Naive thymus-derived CD8-positive, alpha-beta T cell (primary cell): Measurements from ENCODE around the gene ADD2. TPM values are rescaled to one million over a fixed set of nuclear protein-coding genes. Genes with fewer than 3 reads are reported as not detected.
A peak's percentile ranks its signal among the peaks of the same experiment; 100 is the strongest.
"Not testable (repeated sequence)": the region's sequence is repeated elsewhere in the genome, so short reads cannot be mapped to it uniquely, and the experiment has no call there.

ENCODE experiments used
- ATAC-seq, 2 donors: fragments of 150-1000 bp; cut with Tn5 transposase in 1 of 2; sonication (Bioruptor Pico), chemical (Tn5 transposase) in 1 of 2; 1 replicate in 1 of 2; 2 replicates in 1 of 2; pipeline ENCODE4 v1.10.0; 2021; ENCODE audit warnings: mild to moderate bottlenecking in 2 of 2, moderate library complexity in 2 of 2
- POLR2A ChIA-PET: fragments of 350-600 bp; sonication (Branson Sonifier 250); formaldehyde crosslinking; loops from one replicate; lab custom pipeline; 2021; ENCODE audit warnings: antibody characterized with exemption; lab: Charles Lee
- DNase-seq, 10 donors: peaks; one replicate each; pipeline versions ENCODE4 v3.0.0 to v3.0.0-alpha.2; 2020 to 2022
- H3K27ac Mint-ChIP-seq, 10 donors: one replicate each; pipeline ENCODE4 v1.8.0; 2020 to 2022; ENCODE audit warnings: mild to moderate bottlenecking in 10 of 10, mixed read lengths in 10 of 10, moderate library complexity in 4 of 10, inconsistent platforms in 1 of 10
- H3K27me3 Mint-ChIP-seq, 5 donors: one replicate each; pipeline ENCODE4 v1.8.0; 2021 to 2022; ENCODE audit warnings: mixed read lengths in 5 of 5
- H3K36me3 Mint-ChIP-seq, 3 donors: one replicate each; pipeline ENCODE4 v1.8.0; 2020 to 2022; ENCODE audit warnings: mixed read lengths in 3 of 3, mild to moderate bottlenecking in 2 of 3, inconsistent platforms in 1 of 3
- H3K4me1 Mint-ChIP-seq, 4 donors: one replicate each; pipeline ENCODE4 v1.8.0; 2021 to 2022; ENCODE audit warnings: mixed read lengths in 4 of 4
- H3K4me3 Mint-ChIP-seq, 10 donors: one replicate each; pipeline ENCODE4 v1.8.0; 2020 to 2022; ENCODE audit warnings: mild to moderate bottlenecking in 10 of 10, mixed read lengths in 10 of 10, moderate library complexity in 6 of 10, inconsistent platforms in 1 of 10
- H3K9me3 Mint-ChIP-seq, 9 donors: one replicate each; pipeline ENCODE4 v1.8.0; 2020 to 2022; ENCODE audit warnings: mixed read lengths in 9 of 9, mild to moderate bottlenecking in 3 of 9, inconsistent platforms in 1 of 9, moderate library complexity in 1 of 9
- polyA plus RNA-seq, 3 donors: library from polyadenylated mRNA; unstranded; fragments of 300-500 nt; fragmentation: Illumina TruSeq; gene quantifications; one replicate each; pipeline ENCODE4 v1.2.3, GENCODE V29; 2021
- total RNA-seq, 8 experiments: library from RNA in 2 of 8; stranded (reverse) in 2 of 8; gene quantifications; one replicate each; pipeline ENCODE4 v1.2.3 and lab custom pipeline; 2021 to 2026

The ADD2 gene
- total and polyA plus RNA-seq, 5 experiments from 2014 or later, result 1.8 to 10.9 (median 4.7) TPM

GRCh38 chr2:70630761-70631160, 137.2 kb downstream of the ADD2 start:
- peaks cover 0 to 18% (median 6%) of the 10 kb centered on the region in 9 donors for H3K9me3 Mint-ChIP-seq
- POLR2A ChIA-PET, result no interaction called here
- H3K36me3 Mint-ChIP-seq, result peaks cover 0 to 16% (median 3%) of the 10 kb centered on the region in 3 donors
- no peak for ATAC-seq
- no peaks in the 10 kb centered on the region for H3K4me1 Mint-ChIP-seq
- peaks cover 0 to 23% (median 10%) of the 10 kb centered on the region in 5 donors for H3K27me3 Mint-ChIP-seq
- no peak overlapping the region for H3K27ac Mint-ChIP-seq
- H3K4me3 Mint-ChIP-seq, result no peak overlapping the region
- no peak for DNase-seq

GRCh38 chr2:70627211-70627898, 140.6 kb downstream of the ADD2 start:
- Mint-ChIP-seq H3K4me1 (no peaks in the 10 kb centered on the region), H3K27me3 (peaks cover 0 to 17% (median 10%) of the 10 kb centered on the region in 5 donors), H3K9me3 (peaks cover 0 to 2% (median 0%) of the 10 kb centered on the region in 9 donors), H3K36me3 (peaks cover 0 to under 1% (median 0%) of the 10 kb centered on the region in 3 donors), H3K4me3 (no peak overlapping the region), H3K27ac (no peak overlapping the region)
- no peak for ATAC-seq
- POLR2A ChIA-PET, result interaction anchor here (0.6 kb wide), 1 partner anchor 285 kb away, joined by 6 read pairs; no protein-coding TSS in a partner anchor
- no peak for DNase-seq

- no peaks in the 10 kb centered on the region for H3K9me3 Mint-ChIP-seq
- H3K27me3 Mint-ChIP-seq, result peaks cover 0 to 23% (median 17%) of the 10 kb centered on the region in 5 donors
- ATAC-seq (no peak), DNase-seq (no peak)
- H3K27ac Mint-ChIP-seq, result no peak overlapping the region
- no peaks in the 10 kb centered on the region for H3K4me1 Mint-ChIP-seq
- peak overlapping the region in 5 of 10 donors; percentile 16 to 70 (median 58) for H3K4me3 Mint-ChIP-seq
- no peaks in the 10 kb centered on the region for H3K36me3 Mint-ChIP-seq
- POLR2A ChIA-PET, result no interaction called here
Measured at GRCh38 chr2:70626254-70626990, 141.6 kb downstream of the ADD2 start.

DNA sequence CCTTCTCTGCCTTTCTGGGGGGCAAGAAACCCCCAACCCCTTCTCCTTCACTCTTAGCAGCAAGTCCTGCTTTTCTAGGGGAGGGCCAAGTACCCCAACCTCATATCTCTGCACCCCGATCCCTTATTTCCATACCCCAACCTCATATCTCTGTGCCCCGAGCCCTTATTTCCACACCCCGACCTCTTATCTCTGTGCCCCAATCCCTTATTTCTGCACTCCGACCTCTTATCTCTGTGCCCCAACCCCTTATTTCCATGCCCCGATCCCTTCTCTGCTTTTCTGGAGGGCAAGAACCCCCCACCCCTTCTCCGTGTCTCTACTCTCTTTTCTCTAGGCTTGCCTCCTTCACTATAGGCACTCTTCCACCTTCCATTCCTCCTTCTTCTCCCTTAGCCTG, 146.5 kb downstream of the ADD2 start:
- H3K4me1 Mint-ChIP-seq, POLR2A ChIA-PET, H3K4me3 Mint-ChIP-seq, H3K9me3 Mint-ChIP-seq, H3K27ac Mint-ChIP-seq, ATAC-seq, DNase-seq, H3K36me3 Mint-ChIP-seq: not testable (repeated sequence)
- H3K27me3 Mint-ChIP-seq, result peaks cover 0 to 25% (median 17%) of the 10 kb centered on the region in 5 donors

- POLR2A ChIA-PET, result interaction anchor here (0.7 kb wide), 1 partner anchor 9 kb away, joined by 3 read pairs; no protein-coding TSS in a partner anchor
- no peak for DNase-seq
- Mint-ChIP-seq H3K9me3 (no peaks in the 10 kb centered on the region), H3K4me1 (peaks cover 0 to 2% (median 0%) of the 10 kb centered on the region in 4 donors), H3K27ac (no peak overlapping the region), H3K27me3 (peaks cover 0 to 21% (median 14%) of the 10 kb centered on the region in 5 donors), H3K4me3 (no peak overlapping the region), H3K36me3 (no peaks in the 10 kb centered on the region)
- ATAC-seq, result no peak
Measured at GRCh38 chr2:70620020-70620419, 148.0 kb downstream of the ADD2 start.

- peaks cover 0 to 2% (median 0%) of the 10 kb centered on the region in 4 donors for H3K4me1 Mint-ChIP-seq
- H3K4me3 Mint-ChIP-seq, result no peak overlapping the region
- H3K27me3 Mint-ChIP-seq, result peaks cover 0 to 21% (median 14%) of the 10 kb centered on the region in 5 donors
- H3K36me3 Mint-ChIP-seq, result no peaks in the 10 kb centered on the region
- H3K27ac Mint-ChIP-seq, result no peak overlapping the region
- no peak for DNase-seq
- POLR2A ChIA-PET, result interaction anchor here (1.4 kb wide), 1 partner anchor 20 kb away, joined by 3 read pairs; no protein-coding TSS in a partner anchor
- H3K9me3 Mint-ChIP-seq, result no peaks in the 10 kb centered on the region
- no peak for ATAC-seq
Measured at GRCh38 chr2:70619167-70619566, 148.8 kb downstream of the ADD2 start.

DNA sequence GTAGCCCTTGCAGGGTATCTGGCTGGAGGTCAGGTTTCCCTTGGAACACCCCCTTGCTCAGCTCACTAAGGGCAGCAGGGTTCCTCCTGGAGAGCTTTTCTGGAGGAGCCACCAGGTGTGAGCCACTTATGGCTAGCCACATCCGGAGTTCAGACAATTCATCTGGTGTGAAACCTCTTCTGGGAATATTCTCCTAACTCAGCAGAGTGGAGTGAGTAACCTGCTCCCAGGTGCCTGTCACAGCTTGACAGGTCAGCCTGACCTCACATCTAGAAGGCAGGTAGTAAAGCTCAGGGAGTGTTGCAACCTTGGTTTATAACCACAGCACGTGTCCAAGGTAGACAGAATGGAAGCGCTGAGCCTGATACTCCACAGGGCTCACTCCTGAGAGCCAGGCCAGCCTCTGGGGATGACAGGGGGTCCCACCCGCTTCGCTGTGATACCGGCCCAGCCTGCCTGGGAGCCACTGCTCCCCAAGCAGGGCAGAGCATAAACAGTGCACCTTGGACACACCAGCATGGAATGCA, 151.8 kb downstream of the ADD2 start:
- H3K9me3 Mint-ChIP-seq, result no peaks in the 10 kb centered on the region
- H3K4me3 Mint-ChIP-seq, result no peak overlapping the region
- DNase-seq (no peak), ATAC-seq (no peak)
- H3K27me3 Mint-ChIP-seq, result peaks cover 0 to 12% (median 6%) of the 10 kb centered on the region in 5 donors
- no peak overlapping the region for H3K27ac Mint-ChIP-seq
- H3K4me1 Mint-ChIP-seq, result peaks cover 0 to 2% (median 0%) of the 10 kb centered on the region in 4 donors
- POLR2A ChIA-PET, result no interaction called here
- no peaks in the 10 kb centered on the region for H3K36me3 Mint-ChIP-seq

- no peak for DNase-seq
- H3K27ac Mint-ChIP-seq, result no peak overlapping the region
- H3K9me3 Mint-ChIP-seq, result no peaks in the 10 kb centered on the region
- peaks cover 0 to 2% (median 0%) of the 10 kb centered on the region in 4 donors for H3K4me1 Mint-ChIP-seq
- no peak overlapping the region for H3K4me3 Mint-ChIP-seq
- H3K36me3 Mint-ChIP-seq, result no peaks in the 10 kb centered on the region
- POLR2A ChIA-PET, result no interaction called here
- H3K27me3 Mint-ChIP-seq, result peaks cover 4 to 13% (median 8%) of the 10 kb centered on the region in 5 donors
- no peak for ATAC-seq
Measured at GRCh38 chr2:70615222-70615621, 152.8 kb downstream of the ADD2 start.

GRCh38 chr2:70613521-70613920, 154.5 kb downstream of the ADD2 start:
- DNase-seq (no peak), ATAC-seq (no peak)
- no peaks in the 10 kb centered on the region for H3K9me3 Mint-ChIP-seq
- H3K27me3 Mint-ChIP-seq, result peaks cover 4 to 13% (median 11%) of the 10 kb centered on the region in 5 donors
- H3K4me1 Mint-ChIP-seq, result no peaks in the 10 kb centered on the region
- POLR2A ChIA-PET, result no interaction called here
- no peak overlapping the region for H3K4me3 Mint-ChIP-seq
- H3K27ac Mint-ChIP-seq, result peak overlapping the region in 1 of 10 donors; percentile 36
- no peaks in the 10 kb centered on the region for H3K36me3 Mint-ChIP-seq

- ATAC-seq (no peak), DNase-seq (no peak)
- no peaks in the 10 kb centered on the region for H3K4me1 Mint-ChIP-seq
- H3K27me3 Mint-ChIP-seq, result peaks cover 4 to 13% (median 11%) of the 10 kb centered on the region in 5 donors
- H3K4me3 Mint-ChIP-seq, result no peak overlapping the region
- H3K36me3 Mint-ChIP-seq, result no peaks in the 10 kb centered on the region
- no peaks in the 10 kb centered on the region for H3K9me3 Mint-ChIP-seq
- no peak overlapping the region for H3K27ac Mint-ChIP-seq
- POLR2A ChIA-PET, result no interaction called here
Measured at GRCh38 chr2:70612574-70612973, 155.4 kb downstream of the ADD2 start.

GRCh38 chr2:70608373-70608772, 159.6 kb downstream of the ADD2 start:
- POLR2A ChIA-PET, result no interaction called here
- DNase-seq (no peak), ATAC-seq (no peak)
- Mint-ChIP-seq H3K4me1 (peaks cover 0 to 5% (median 3%) of the 10 kb centered on the region in 4 donors), H3K4me3 (no peak overlapping the region), H3K27ac (no peak overlapping the region), H3K9me3 (no peaks in the 10 kb centered on the region), H3K27me3 (peaks cover 11 to 18% (median 16%) of the 10 kb centered on the region in 5 donors), H3K36me3 (no peaks in the 10 kb centered on the region)

- H3K4me1 Mint-ChIP-seq, result peaks cover 0 to 8% (median 6%) of the 10 kb centered on the region in 4 donors
- no peaks in the 10 kb centered on the region for H3K36me3 Mint-ChIP-seq
- no peaks in the 10 kb centered on the region for H3K9me3 Mint-ChIP-seq
- ATAC-seq (no peak), DNase-seq (no peak)
- H3K27ac Mint-ChIP-seq, result no peak overlapping the region
- POLR2A ChIA-PET, result no interaction called here
- H3K27me3 Mint-ChIP-seq, result peaks cover 9 to 20% (median 15%) of the 10 kb centered on the region in 5 donors
- H3K4me3 Mint-ChIP-seq, result no peak overlapping the region
Measured at GRCh38 chr2:70607121-70607561, 160.9 kb downstream of the ADD2 start.
